Measurements from ENCODE around the gene REEP1. TPM values are rescaled to one million over a fixed set of nuclear protein-coding genes. Genes with fewer than 3 reads are reported as not detected.
"Not testable (repeated sequence)": the region's sequence is repeated elsewhere in the genome, so short reads cannot be mapped to it uniquely, and the experiment has no call there.

The REEP1 gene
- total and polyA plus RNA-seq, 7 donors = 0.23 to 98.0 (median 44.9) TPM

GRCh38 chr2:86230961-86231360 lies 106.5 kb downstream of the REEP1 start:
- Histone ChIP-seq H3K27me3 (no peaks in the 10 kb centered on the region), H3K4me3 (no peak overlapping the region), H3K9me3 (no peaks in the 10 kb centered on the region), H3K27ac (no peak overlapping the region), H3K36me3 (peaks cover 0 to 14% (median 6%) of the 10 kb centered on the region in 4 donors), H3K4me1 (peaks cover 0 to 19% (median 14%) of the 10 kb centered on the region in 4 donors)
- TF ChIP-seq POLR2A (IDR thresholded peaks at IDR 0.05) = no peak
- no peak for TF ChIP-seq EP300 (IDR thresholded peaks at IDR 0.05)
- TF ChIP-seq POLR2AphosphoS5 (IDR thresholded peaks at IDR 0.05) = no peak
- no peak for DNase-seq
- intact Hi-C loops (cut with DNase I) = no loop called here
- WGBS, 2 donors = 84 to 88% methylated on average over 5 of the region's 5 CpGs

DNA sequence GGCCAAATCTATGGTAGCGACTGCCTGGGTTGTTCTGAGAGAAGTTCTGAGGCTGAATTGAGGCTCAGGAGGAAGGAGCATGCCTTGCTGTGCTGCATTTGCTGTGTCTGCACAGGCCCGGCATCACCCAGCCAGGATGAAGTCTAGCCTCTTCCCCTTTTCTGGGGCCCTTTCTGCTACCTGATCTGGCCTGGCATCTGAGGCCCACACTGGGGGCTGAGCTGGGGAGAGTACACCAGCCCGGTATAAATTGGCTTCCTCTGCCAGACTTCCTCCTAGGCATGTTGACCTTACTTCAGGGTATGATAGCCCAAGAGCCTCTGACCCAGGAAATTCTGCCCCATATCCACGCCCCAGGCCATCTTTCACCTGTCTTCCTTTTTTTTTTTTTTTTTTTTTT lies 108.2 kb downstream of the REEP1 start:
- intact Hi-C loops (cut with DNase I) = loop anchor here (10.0 kb wide), 1 partner anchor 106 kb away; the partner anchor contains the start of gene REEP1

DNA sequence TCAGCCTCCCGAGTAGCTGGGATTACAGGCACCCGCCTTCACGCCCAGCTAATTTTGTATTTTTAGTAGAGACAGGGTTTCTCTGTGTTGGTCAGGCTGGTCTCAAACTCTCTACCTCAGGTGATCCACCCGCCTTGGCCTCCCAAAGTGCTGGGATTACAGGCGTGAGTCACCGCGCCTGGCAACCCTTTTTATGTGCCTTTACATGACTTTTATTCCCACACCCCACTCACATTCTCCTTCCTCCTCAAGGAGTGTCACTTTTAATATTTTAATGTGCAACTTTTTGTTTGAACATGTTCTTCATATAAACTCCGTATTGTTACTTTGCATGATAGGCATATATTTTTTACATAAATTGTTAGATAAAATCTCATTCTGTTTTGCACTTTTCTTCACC lies 108.9 kb downstream of the REEP1 start:
- not testable (repeated sequence) for H3K4me3 ChIP-seq, DNase-seq, H3K27me3 ChIP-seq, H3K27ac ChIP-seq, H3K9me3 ChIP-seq
- Histone ChIP-seq H3K4me1 (peaks cover 0 to 29% (median 25%) of the 10 kb centered on the region in 4 donors), H3K36me3 (peaks cover 0 to 14% (median 6%) of the 10 kb centered on the region in 4 donors)
- intact Hi-C loops (cut with DNase I) = loop anchor here (10.0 kb wide), 1 partner anchor 106 kb away; the partner anchor contains the start of gene REEP1
- 71 to 91% methylated on average over 8 of the region's 8 CpGs for WGBS, 2 donors

More for the DNA sequence above, 108.2 kb downstream of the REEP1 start:
- Histone ChIP-seq H3K36me3 (peaks cover 0 to 14% (median 6%) of the 10 kb centered on the region in 4 donors), H3K27me3 (no peaks in the 10 kb centered on the region), H3K27ac (peak overlapping the region in 1 of 4 donors; percentile 20), H3K9me3 (no peaks in the 10 kb centered on the region), H3K4me3 (no peak overlapping the region), H3K4me1 (peaks cover 0 to 29% (median 23%) of the 10 kb centered on the region in 4 donors)
- DNase-seq = no peak
- 47 to 56% methylated on average over 4 of the region's 4 CpGs for WGBS, 2 donors
- no peak for TF ChIP-seq EP300 (IDR thresholded peaks at IDR 0.05)
- TF ChIP-seq, protein P1, sequence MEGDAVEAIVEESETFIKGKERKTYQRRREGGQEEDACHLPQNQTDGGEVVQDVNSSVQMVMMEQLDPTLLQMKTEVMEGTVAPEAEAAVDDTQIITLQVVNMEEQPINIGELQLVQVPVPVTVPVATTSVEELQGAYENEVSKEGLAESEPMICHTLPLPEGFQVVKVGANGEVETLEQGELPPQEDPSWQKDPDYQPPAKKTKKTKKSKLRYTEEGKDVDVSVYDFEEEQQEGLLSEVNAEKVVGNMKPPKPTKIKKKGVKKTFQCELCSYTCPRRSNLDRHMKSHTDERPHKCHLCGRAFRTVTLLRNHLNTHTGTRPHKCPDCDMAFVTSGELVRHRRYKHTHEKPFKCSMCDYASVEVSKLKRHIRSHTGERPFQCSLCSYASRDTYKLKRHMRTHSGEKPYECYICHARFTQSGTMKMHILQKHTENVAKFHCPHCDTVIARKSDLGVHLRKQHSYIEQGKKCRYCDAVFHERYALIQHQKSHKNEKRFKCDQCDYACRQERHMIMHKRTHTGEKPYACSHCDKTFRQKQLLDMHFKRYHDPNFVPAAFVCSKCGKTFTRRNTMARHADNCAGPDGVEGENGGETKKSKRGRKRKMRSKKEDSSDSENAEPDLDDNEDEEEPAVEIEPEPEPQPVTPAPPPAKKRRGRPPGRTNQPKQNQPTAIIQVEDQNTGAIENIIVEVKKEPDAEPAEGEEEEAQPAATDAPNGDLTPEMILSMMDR (IDR thresholded peaks at IDR 0.05) = no peak
- TF ChIP-seq POLR2A (IDR thresholded peaks at IDR 0.05) = no peak
- no peak for TF ChIP-seq POLR2AphosphoS5 (IDR thresholded peaks at IDR 0.05)

DNA sequence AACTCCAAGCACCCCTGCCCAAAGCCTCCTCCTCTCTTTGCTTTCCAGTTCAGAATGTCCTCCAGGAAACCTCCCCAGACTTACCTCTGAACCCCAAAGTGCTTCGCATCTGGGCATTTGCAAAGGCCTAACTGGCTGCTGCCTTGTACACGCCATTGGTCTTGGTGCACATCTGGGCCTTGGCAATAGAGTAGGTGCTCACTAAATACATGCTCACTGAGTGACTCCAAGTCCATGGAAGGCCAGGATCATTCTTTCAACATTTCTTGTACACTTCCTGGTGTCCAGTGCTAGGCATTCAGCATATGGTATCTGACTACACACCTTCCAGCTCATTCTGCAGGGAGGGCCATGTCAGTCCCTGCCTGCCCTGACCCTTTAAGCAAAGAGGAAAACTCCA lies 109.7 kb downstream of the REEP1 start:
- no peak overlapping the region for H3K4me3 ChIP-seq
- WGBS, 2 donors = 95% methylated on average over 2 of the region's 2 CpGs
- H3K9me3 ChIP-seq = no peaks in the 10 kb centered on the region
- H3K27ac ChIP-seq = peak overlapping the region in 2 of 4 donors; percentile 93 to 96
- H3K36me3 ChIP-seq = peaks cover 0 to 10% (median 5%) of the 10 kb centered on the region in 4 donors
- no peak for TF ChIP-seq EP300 (IDR thresholded peaks at IDR 0.05)
- TF ChIP-seq, protein P1 (IDR thresholded peaks at IDR 0.05) = no peak
- no peak for TF ChIP-seq POLR2AphosphoS5 (IDR thresholded peaks at IDR 0.05)
- no peak for TF ChIP-seq POLR2A (IDR thresholded peaks at IDR 0.05)
- no peak for DNase-seq
- intact Hi-C loops (cut with DNase I) = loop anchor here (10.0 kb wide), 1 partner anchor 107 kb away; the partner anchor contains the start of gene REEP1
- H3K4me1 ChIP-seq = peaks cover 0 to 35% (median 33%) of the 10 kb centered on the region in 4 donors
- H3K27me3 ChIP-seq = no peaks in the 10 kb centered on the region

DNA sequence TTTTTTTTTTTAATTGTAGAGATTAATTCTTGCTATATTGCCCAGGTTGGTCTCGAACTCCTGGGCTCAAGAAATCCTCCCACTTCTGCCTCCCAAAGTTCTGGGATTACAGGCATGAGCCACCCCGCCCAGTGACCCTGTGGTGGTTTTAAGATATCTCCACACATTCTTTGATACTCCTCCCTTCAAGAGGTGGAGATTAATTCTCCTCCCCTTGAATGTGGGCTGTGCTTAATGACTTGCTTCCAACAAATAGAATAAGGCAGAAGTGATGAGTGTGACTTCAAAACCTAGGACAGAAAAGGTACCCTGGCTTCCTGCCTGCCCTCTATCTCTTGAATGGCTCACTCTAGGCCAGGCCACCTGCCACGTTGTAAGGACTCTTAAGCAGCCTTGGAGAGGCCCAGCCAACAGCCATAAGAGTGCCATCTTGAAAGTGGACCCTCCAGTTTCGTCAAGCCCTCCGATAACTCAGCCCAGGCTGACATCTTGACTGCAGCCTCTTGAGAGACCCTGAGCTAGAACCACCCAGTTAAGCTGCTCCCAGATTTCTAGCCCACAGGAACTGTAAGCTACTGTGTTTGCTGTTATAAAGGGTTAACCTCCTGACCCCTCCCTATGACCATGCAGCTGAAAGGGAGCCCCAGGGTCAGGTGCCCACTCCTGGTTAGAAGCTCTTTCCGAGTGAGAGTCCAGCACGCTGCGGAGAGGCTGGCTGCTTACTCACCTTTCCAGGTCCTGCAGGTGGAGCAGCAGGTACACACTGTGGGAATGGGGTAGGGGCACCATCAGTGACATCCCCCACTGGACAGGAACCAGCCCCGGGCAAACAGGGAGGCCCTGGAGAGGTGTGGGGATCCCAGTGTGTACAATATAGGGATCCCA lies 110.5 kb downstream of the REEP1 start:
- Histone ChIP-seq H3K27ac (peak overlapping the region; percentile 22 to 96 (median 88)), H3K27me3 (no peaks in the 10 kb centered on the region), H3K36me3 (peaks cover 0 to 5% (median 1%) of the 10 kb centered on the region in 4 donors), H3K4me1 (peaks cover 0 to 43% (median 41%) of the 10 kb centered on the region in 4 donors), H3K9me3 (no peaks in the 10 kb centered on the region), H3K4me3 (no peak overlapping the region)
- DNase-seq = no peak
- TF ChIP-seq, protein P1 (IDR thresholded peaks at IDR 0.05) = no peak
- no peak for TF ChIP-seq POLR2AphosphoS5 (IDR thresholded peaks at IDR 0.05)
- no peak for TF ChIP-seq POLR2A (IDR thresholded peaks at IDR 0.05)
- TF ChIP-seq EP300 (IDR thresholded peaks at IDR 0.05) = no peak
- WGBS, 2 donors = 93% methylated on average over 9 of the region's 9 CpGs
- intact Hi-C loops (cut with DNase I) = loop anchor here (10.0 kb wide), 1 partner anchor 108 kb away; the partner anchor contains the start of gene REEP1
